Neuronal stem cell (in vitro differentiated cells): Measurements from ENCODE around the gene KRT3.

Source experiments
- DNase-seq: peaks from one replicate; pipeline ENCODE4 v3.0.0-alpha.2; 2013; ENCODE audit warnings: low spot score
- H2AFZ ChIP-seq: one replicate; pipeline ENCODE4 v1.6.1; 2013; ENCODE audit warnings: mild to moderate bottlenecking, low read length, inconsistent platforms
- H2AK5ac ChIP-seq: 2 replicates; pipeline ENCODE4 v1.6.1; 2013; ENCODE audit warnings: low read depth, mild to moderate bottlenecking, inconsistent platforms, low read length, moderate library complexity, mixed read lengths
- H2BK120ac ChIP-seq: 2 replicates; pipeline ENCODE4 v1.6.1; 2013; ENCODE audit warnings: low read depth, mild to moderate bottlenecking, inconsistent platforms, low read length, moderate library complexity, mixed read lengths
- H2BK12ac ChIP-seq: one replicate; pipeline ENCODE4 v1.6.1; 2013; ENCODE audit warnings: low read length, inconsistent platforms
- H2BK15ac ChIP-seq: 2 replicates; pipeline ENCODE4 v1.6.1; 2013; ENCODE audit warnings: mild to moderate bottlenecking, low read length, inconsistent platforms, mixed read lengths
- H2BK5ac ChIP-seq: one replicate; pipeline ENCODE4 v1.6.1; 2013; ENCODE audit warnings: inconsistent platforms, mild to moderate bottlenecking, low read length, moderate library complexity
- H3K14ac ChIP-seq: one replicate; pipeline ENCODE4 v1.6.1; 2013; ENCODE audit warnings: low read length, inconsistent platforms
- H3K18ac ChIP-seq: 2 replicates; pipeline ENCODE4 v1.6.1; 2013; ENCODE audit warnings: low read length, inconsistent platforms
- H3K23ac ChIP-seq: 2 replicates; pipeline ENCODE4 v1.6.1; 2013; ENCODE audit warnings: low read depth, mild to moderate bottlenecking, mixed read lengths, low read length, inconsistent platforms; ENCODE audit not compliant: poor library complexity
- H3K27ac ChIP-seq: replicated peaks from 3 replicates; pipeline ENCODE4 v1.5.1; 2013; ENCODE audit warnings: low read length, inconsistent platforms
- H3K27me3 ChIP-seq, 3 experiments: 2 replicates each; pipeline ENCODE4 v1.6.1; 2013; ENCODE audit warnings: low read length in 3 of 3, mild to moderate bottlenecking in 2 of 3, inconsistent platforms in 1 of 3, low read depth in 1 of 3, mixed read lengths in 1 of 3, moderate library complexity in 1 of 3; ENCODE audit not compliant: control insufficient read depth in 3 of 3, insufficient read depth in 3 of 3
- H3K36me3 ChIP-seq, 2 donors: replicated peaks in 1 of 2; 2 replicates each; pipeline ENCODE4 v1.6.1; 2013; ENCODE audit warnings: low read length in 2 of 2; ENCODE audit not compliant: control insufficient read depth in 2 of 2, insufficient read depth in 2 of 2
- H3K4ac ChIP-seq: 2 replicates; pipeline ENCODE4 v1.6.1; 2013; ENCODE audit warnings: inconsistent platforms, mild to moderate bottlenecking, low read length, moderate library complexity
- H3K4me1 ChIP-seq, 2 donors: 1 replicate in 1 of 2; 2 replicates in 1 of 2; pipeline ENCODE4 v1.6.1; 2013; ENCODE audit warnings: low read length in 2 of 2, low read depth in 1 of 2; ENCODE audit not compliant: control insufficient read depth in 2 of 2, insufficient read depth in 1 of 2
- H3K4me2 ChIP-seq: one replicate; pipeline ENCODE4 v1.6.1; 2013; ENCODE audit warnings: mild to moderate bottlenecking, low read length, inconsistent platforms; ENCODE audit not compliant: insufficient read depth, poor library complexity, severe bottlenecking
- H3K4me3 ChIP-seq, 2 donors: 2 replicates each; pipeline ENCODE4 v1.5.1; 2013; ENCODE audit warnings: low read length in 2 of 2, mild to moderate bottlenecking in 2 of 2, inconsistent platforms in 1 of 2, moderate library complexity in 1 of 2
- H3K79me1 ChIP-seq: one replicate; pipeline ENCODE4 v1.6.1; 2013; ENCODE audit warnings: low read depth, mild to moderate bottlenecking, inconsistent platforms, low read length, moderate library complexity
- H3K9ac ChIP-seq: one replicate; pipeline ENCODE4 v1.6.1; 2013; ENCODE audit warnings: mild to moderate bottlenecking, low read depth, low read length, inconsistent platforms; ENCODE audit not compliant: poor library complexity
- H3K9me3 ChIP-seq, 2 donors: replicated peaks in 1 of 2; 2 replicates each; pipeline versions ENCODE3 to v1.6.1; 2013; ENCODE audit warnings: low read length in 2 of 2, mild to moderate bottlenecking in 2 of 2, inconsistent platforms in 1 of 2, low read depth in 1 of 2, mixed read lengths in 1 of 2, moderate library complexity in 1 of 2; ENCODE audit not compliant: control insufficient read depth in 2 of 2, insufficient read depth in 1 of 2
- H4K8ac ChIP-seq: one replicate; pipeline ENCODE4 v1.6.1; 2013; ENCODE audit warnings: low read depth, mild to moderate bottlenecking, inconsistent platforms, low read length, moderate library complexity
- H4K91ac ChIP-seq: one replicate; pipeline ENCODE4 v1.6.1; 2013; ENCODE audit warnings: low read length, low read depth, mild to moderate bottlenecking, inconsistent platforms; ENCODE audit not compliant: poor library complexity
- WGBS, 2 donors: extraction: QIAGEN DNeasy Blood & Tissue Kit; methylation state at CpG; one replicate each; pipeline ENCODE4 v1.1.7; 2013; ENCODE audit warnings: missing lambda C conversion rate in 2 of 2, mixed read lengths in 1 of 2; ENCODE audit not compliant: insufficient read length in 2 of 2, insufficient replicate concordance in 1 of 2; ENCODE audit errors: extremely low coverage in 2 of 2; 5-methylcytosine and 5-hydroxymethylcytosine counted together

KRT3 gene

DNA sequence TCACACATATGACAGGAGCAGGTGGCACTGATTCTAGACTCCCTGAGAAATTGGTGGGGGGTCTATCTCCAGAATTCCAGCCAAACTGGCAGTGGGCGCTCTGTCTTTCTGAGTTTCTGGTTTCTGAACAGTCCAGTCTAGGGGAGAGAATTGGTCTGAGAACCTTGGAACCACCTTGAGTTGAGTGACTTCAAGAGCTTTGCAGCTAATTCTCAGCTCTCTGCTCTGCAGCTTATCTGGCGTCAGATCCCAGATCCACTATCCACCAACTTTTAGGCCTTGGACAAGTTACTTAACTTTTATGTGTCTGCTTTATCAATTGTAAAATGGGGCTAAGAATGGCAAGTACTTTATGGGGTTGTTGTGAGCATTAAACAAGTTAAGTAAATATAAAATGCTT, 17.1 kb downstream of the KRT3 start:
- Histone ChIP-seq H3K4ac (no peak overlapping the region), H3K79me1 (no peaks in the 10 kb centered on the region), H4K91ac (no peak overlapping the region), H3K9ac (no peak overlapping the region), H3K4me1 (no peaks in the 10 kb centered on the region), H2BK5ac (no peak overlapping the region), H2BK120ac (no peak overlapping the region), H4K8ac (no peak overlapping the region), H3K23ac (no peak overlapping the region), H3K36me3 (no peaks in the 10 kb centered on the region), H2AFZ (no peak overlapping the region), H2BK12ac (no peak overlapping the region), H2BK15ac (no peak overlapping the region), H3K18ac (no peak overlapping the region), H3K9me3 (no peaks in the 10 kb centered on the region), H3K14ac (no peak overlapping the region), H3K27me3 (no peaks in the 10 kb centered on the region), H2AK5ac (no peak overlapping the region), H3K27ac (no peak overlapping the region), H3K4me3 (no peak overlapping the region), H3K4me2 (no peak overlapping the region)
- no CpG with 5 or more reads among the region's 2 CpGs for WGBS, 2 donors
- DNase-seq = no peak

GRCh38 chr12:52777566-52777965, 18.4 kb downstream of the KRT3 start:
- no peak overlapping the region for H3K18ac ChIP-seq
- no peak overlapping the region for H2BK5ac ChIP-seq
- no peak overlapping the region for H2AK5ac ChIP-seq
- no peak overlapping the region for H3K4ac ChIP-seq
- H2AFZ ChIP-seq = no peak overlapping the region
- H3K4me3 ChIP-seq = no peak overlapping the region
- no peak overlapping the region for H3K23ac ChIP-seq
- no peaks in the 10 kb centered on the region for H3K36me3 ChIP-seq
- H3K9ac ChIP-seq = no peak overlapping the region
- no peak overlapping the region for H2BK12ac ChIP-seq
- no peak for DNase-seq
- H2BK120ac ChIP-seq = no peak overlapping the region
- no peaks in the 10 kb centered on the region for H3K9me3 ChIP-seq
- H4K91ac ChIP-seq = no peak overlapping the region
- H3K4me1 ChIP-seq = peaks cover 0 to 1% of the 10 kb centered on the region in 2 donors
- H3K79me1 ChIP-seq = no peaks in the 10 kb centered on the region
- H4K8ac ChIP-seq = no peak overlapping the region
- WGBS, 2 donors = no CpG with 5 or more reads among the region's 4 CpGs
- H3K27ac ChIP-seq = no peak overlapping the region
- H3K4me2 ChIP-seq = no peak overlapping the region
- no peak overlapping the region for H2BK15ac ChIP-seq
- no peak overlapping the region for H3K14ac ChIP-seq
- no peaks in the 10 kb centered on the region for H3K27me3 ChIP-seq

DNA sequence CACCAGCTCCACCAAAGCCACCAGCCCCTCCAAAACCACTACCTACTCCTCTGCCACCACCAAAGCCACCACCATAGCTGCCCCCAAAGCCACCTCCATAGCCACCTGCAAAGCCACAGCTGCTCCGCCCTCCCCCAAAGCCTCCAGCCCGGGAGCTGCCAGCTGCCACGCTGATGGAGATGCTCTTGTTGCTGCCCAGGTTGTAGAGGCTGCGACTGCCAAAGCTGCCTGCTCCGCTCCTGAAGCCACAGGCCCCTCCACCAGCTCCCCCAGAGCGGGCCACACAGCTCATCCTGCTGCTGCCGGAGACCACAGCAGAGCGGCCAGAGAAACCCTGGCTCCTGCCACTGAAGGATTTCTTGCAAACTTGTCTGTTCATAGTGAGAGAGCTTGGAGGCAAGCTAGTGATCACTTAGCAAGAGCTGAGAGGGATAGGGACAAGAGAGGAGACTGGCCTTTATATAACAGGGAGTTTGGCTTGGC, 19.0 kb downstream of the KRT3 start, which contains the start of gene KRT76:
Gene KRT76, minus strand, starts transcription at position 433 of the 483 bp plus-strand sequence. Its CDS starts 54 bp downstream, at position 379.
- Histone ChIP-seq H2AFZ (no peak within 1 kb of the TSS), H4K91ac (no peak within 1 kb of the TSS), H3K4me3 (no peak within 1 kb of the TSS), H2BK120ac (no peak within 1 kb of the TSS), H2AK5ac (no peak within 1 kb of the TSS), H3K9me3 (no peaks in the 10 kb centered on the region), H3K79me1 (no peaks in the 10 kb centered on the region), H3K4ac (no peak within 1 kb of the TSS), H3K4me1 (peaks cover 0 to 3% of the 10 kb centered on the region in 2 donors), H4K8ac (no peak within 1 kb of the TSS), H2BK12ac (no peak within 1 kb of the TSS), H2BK15ac (no peak within 1 kb of the TSS), H3K9ac (no peak within 1 kb of the TSS), H3K36me3 (no peaks in the 10 kb centered on the region), H2BK5ac (no peak within 1 kb of the TSS), H3K27me3 (peaks cover 0 to 4% (median 0%) of the 10 kb centered on the region in 3 experiments), H3K14ac (peak within 1 kb of the TSS; percentile 60), H3K4me2 (no peak within 1 kb of the TSS), H3K23ac (no peak within 1 kb of the TSS), H3K18ac (no peak within 1 kb of the TSS), H3K27ac (no peak within 1 kb of the TSS)
- WGBS, 2 donors = no CpG with 5 or more reads among the region's 8 CpGs
- DNase-seq = no peak

- no peak overlapping the region for H3K9ac ChIP-seq
- WGBS, 2 donors = no CpG with 5 or more reads among the region's 5 CpGs
Observed at GRCh38 chr12:52776435-52776834, 19.5 kb downstream of the KRT3 start.

More at GRCh38 chr12:52776435-52776834, 19.5 kb downstream of the KRT3 start:
- no peak overlapping the region for H3K27ac ChIP-seq
- DNase-seq = no peak
- no peak overlapping the region for H3K18ac ChIP-seq
- H3K9me3 ChIP-seq = no peaks in the 10 kb centered on the region
- H2BK120ac ChIP-seq = no peak overlapping the region
- no peak overlapping the region for H3K23ac ChIP-seq
- H3K4ac ChIP-seq = no peak overlapping the region
- H3K79me1 ChIP-seq = no peaks in the 10 kb centered on the region
- no peak overlapping the region for H2AK5ac ChIP-seq
- H2AFZ ChIP-seq = no peak overlapping the region
- no peak overlapping the region for H4K91ac ChIP-seq
- no peak overlapping the region for H2BK15ac ChIP-seq
- H3K4me1 ChIP-seq = peaks cover 0 to 3% of the 10 kb centered on the region in 2 donors
- H3K27me3 ChIP-seq = peaks cover 0 to 7% (median 0%) of the 10 kb centered on the region in 3 experiments
- no peak overlapping the region for H2BK5ac ChIP-seq
- no peak overlapping the region for H2BK12ac ChIP-seq
- H3K36me3 ChIP-seq = no peaks in the 10 kb centered on the region
- H4K8ac ChIP-seq = no peak overlapping the region
- H3K14ac ChIP-seq = no peak overlapping the region
- no peak overlapping the region for H3K4me3 ChIP-seq
- no peak overlapping the region for H3K4me2 ChIP-seq
